Erythroblast (primary cell): ENCODE data around the gene PGLYRP2.

Experiments
- GATA1 ChIP-seq: IDR thresholded peaks from 2 replicates; pipeline ENCODE4 v1.6.1; 2011; ENCODE audit warnings: low read depth, mild to moderate bottlenecking, control low read depth, low read length, moderate library complexity
- POLR2A ChIP-seq: IDR thresholded peaks from 2 replicates; pipeline ENCODE4 v1.6.1; 2011; ENCODE audit warnings: mild to moderate bottlenecking, low read length

- no peak for TF ChIP-seq POLR2A
- TF ChIP-seq GATA1: no peak
Observed at GRCh38 chr19:15430526-15431120, 48.7 kb downstream of the PGLYRP2 start.
